Colon (tissue), 2 donors: ENCODE results near the gene SSC4D.
"Not testable (repeated sequence)": the region's sequence is repeated elsewhere in the genome, so short reads cannot be mapped to it uniquely, and the experiment has no call there.

ENCODE experiments used
- FAIRE-seq: peaks from 2 replicates; lab custom pipeline; 2012; peaks lifted over from hg19 to GRCh38; lab: Jason Lieb, UNC
- donor health status: control.
- donor health status: control.

SSC4D gene

DNA sequence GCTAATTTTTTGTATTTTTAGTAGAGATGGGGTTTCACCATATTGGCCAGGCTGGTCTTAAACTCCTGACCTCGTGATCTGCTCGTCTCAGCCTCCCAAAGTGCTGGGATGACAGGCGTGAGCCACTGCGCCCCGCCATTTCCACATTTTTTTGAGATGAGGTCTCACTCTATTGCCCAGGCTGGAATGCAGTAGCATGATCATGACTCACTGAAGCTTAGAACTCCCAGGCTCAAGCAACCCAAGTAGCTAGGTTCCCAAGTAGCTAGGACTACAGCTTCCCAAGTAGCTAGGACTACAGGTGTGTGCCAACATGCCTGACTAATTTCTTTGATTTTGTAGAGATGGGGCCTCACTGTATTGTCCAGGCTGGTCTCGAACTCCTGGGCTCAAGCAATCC lies 11.6 kb upstream of the SSC4D start:
- FAIRE-seq, result not testable (repeated sequence)

DNA sequence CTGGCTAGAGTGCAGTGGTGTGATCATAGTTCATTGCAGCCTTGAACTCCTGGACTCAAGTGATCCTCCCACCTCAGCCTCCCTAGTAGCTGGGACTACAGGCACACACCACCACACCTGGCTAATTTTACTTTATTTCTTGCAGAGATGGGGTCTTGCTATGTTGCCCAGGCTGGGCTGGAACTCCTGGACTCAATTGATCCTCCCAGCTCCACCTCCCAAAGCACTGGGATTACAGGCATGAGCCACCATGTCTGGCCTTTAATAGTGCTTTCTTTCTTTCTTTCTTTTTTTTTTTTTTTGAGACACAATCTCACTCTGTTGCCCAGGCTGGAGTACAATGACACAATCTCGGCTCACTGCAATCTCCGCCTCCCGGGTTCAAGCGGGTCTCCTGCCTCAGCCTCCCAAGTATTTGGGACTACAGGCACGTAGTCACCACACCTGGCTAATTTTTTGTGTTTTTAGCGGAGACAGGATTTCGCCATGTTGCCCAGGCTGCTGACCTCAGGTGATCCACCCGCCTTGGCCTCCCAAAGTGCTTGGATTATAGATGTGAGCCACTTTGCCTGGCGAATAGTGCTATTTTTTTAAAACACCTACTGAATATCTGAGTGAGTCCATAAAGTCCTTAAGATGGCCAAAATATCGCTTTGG lies 8.3 kb upstream of the SSC4D start:
- not testable (repeated sequence) for FAIRE-seq

- no peak for FAIRE-seq
Observed at GRCh38 chr7:76412249-76412648, 2.8 kb upstream of the SSC4D start.

- no peak for FAIRE-seq
Observed at GRCh38 chr7:76411626-76412025, 2.1 kb upstream of the SSC4D start.

DNA sequence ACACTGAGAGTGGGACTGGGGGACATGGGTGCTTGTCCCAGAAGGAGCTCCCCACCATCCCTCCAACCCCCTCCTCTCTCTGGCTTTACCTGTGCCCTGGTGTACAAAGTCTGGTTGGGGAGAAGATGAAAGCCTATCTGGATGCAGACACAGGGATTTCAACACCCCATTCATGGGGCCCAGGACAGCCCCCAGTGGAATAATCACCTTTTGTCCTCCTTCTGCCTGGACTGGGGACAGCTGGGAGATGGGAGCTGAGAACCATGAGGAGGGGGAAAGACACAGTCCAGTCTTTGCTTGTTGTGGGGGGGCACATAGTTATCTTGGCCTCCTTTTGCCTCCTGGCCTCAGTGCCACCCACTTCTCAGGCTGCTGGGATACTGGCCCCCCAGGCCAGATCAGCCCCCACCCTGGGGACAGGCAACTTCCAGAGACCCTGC lies 1.4 kb downstream of the SSC4D start:
- no peak for FAIRE-seq

- FAIRE-seq, result no peak
Observed at GRCh38 chr7:76407718-76408117, 1.8 kb downstream of the SSC4D start.

DNA sequence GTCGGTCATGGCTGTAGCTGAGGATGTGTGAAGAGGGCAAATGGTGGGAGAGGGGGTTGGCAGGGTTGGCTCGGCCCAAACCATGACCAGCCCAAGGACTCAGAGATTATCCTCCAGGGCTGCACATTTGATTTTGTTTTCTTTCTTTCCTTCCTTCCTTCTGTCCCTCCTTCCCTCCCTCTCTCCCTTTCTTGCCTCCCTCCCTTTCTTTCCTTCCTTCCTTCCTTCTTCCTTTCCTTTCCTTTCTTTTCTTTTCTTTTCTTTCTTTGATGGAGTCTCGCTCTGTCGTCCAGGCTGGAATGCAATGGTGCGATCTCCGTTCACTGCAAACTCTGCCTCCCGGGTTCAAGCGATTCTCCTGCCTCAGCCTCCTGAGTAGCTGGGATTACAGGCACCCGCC lies 3.8 kb downstream of the SSC4D start:
- no peak for FAIRE-seq

GRCh38 chr7:76403780-76404494 lies 5.6 kb downstream of the SSC4D start:
- FAIRE-seq, result no peak

- FAIRE-seq, result not testable (repeated sequence)
Observed at GRCh38 chr7:76403097-76403496, 6.4 kb downstream of the SSC4D start.

GRCh38 chr7:76400248-76400647 lies 9.2 kb downstream of the SSC4D start:
- FAIRE-seq, result no peak

DNA sequence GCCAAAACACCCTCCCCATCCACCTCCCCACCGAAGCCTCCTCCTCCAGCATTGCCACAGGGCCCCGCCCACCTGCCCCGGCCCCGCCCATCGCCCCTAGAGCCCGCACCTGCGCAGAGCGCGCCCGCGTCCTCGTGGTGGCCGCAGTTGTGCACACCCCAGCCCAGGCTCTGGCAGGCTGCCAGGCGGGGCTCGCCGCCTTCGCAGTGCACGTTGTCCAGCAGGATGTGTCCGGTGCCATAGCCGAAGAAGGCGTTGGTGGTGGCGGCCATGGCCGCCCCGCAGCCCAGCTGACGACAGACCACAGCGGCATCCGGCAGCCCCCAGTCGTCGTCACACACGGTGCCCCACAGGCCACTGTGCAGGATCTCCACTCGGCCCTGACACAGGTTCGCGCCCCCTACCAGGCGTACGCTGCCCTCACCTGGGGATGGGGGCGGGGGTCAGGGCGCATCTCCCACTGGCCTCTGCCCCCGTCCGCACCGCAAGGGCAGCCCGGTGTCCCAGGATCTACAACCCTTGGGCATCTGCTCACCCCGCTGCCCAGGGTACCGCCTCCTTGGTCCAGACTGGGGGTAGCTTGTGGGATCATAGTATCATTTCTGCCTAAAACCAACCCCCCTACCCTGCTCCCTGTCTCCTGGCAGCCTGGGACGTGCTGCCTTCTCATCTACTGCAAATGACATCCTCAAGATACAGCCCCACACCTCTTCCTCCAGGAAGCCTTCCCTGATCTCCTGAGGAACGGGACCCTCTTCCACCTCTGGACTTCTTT lies 11.9 kb downstream of the SSC4D start:
- no peak for FAIRE-seq

DNA sequence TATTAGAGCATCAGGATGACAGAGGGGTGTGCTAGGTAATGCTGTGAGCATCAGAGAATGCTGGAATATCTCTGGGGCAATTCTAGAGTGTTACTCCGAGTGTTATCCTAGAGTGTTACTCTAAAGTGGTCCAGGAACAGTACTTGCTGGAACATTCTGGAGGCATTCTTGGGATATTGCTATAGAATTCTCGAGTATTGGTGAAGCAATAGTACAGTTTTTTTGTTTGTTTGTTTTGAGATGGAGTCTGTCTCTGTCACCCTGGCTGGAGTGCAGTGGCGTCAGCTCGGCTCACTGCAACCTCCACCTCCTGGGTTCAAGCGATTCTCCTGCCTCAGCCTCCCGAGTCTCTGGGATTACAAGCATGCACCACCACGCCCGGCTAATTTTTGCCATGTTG lies 12.6 kb downstream of the SSC4D start:
- no peak for FAIRE-seq

- no peak for FAIRE-seq
Observed at GRCh38 chr7:76395965-76396726, 13.4 kb downstream of the SSC4D start.

DNA sequence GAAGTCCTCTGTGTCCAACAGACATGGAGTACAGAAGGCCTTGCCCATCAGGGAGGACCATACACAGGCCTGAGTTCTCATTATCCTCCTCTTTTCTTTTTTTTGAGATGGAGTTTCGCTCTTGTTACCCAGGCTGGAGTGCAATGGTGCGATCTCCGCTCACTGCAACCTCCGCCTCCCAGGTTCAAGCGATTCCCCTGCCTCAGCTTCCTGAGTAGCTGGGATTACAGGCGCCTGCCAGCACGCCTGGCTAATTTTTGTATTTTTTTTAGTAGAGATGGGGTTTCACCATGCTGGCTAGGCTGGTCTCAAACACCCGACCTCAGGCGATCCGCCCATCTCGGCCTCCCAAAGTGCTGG lies 13.9 kb downstream of the SSC4D start:
- FAIRE-seq, result not testable (repeated sequence)

DNA sequence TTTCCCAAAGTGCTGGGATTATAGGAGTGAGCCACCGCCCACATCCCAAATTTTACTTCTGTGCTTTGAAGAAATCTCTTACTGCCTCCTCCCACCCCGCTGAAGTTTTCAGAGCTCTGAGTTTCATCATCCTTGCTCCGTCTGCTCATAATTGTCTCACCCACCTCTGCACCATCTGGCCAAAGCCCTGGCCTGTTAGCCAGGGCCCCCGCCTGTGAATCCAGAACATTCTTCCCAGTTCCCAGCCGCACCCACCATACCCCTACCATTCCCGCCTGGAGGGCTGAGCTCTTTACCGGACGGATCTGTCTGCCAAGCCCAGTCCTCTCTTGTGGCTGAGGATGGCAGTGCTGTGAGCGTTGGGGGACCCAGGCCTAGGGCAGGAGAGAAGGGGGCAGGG lies 14.5 kb downstream of the SSC4D start:
- no peak for FAIRE-seq

- no peak for FAIRE-seq
Observed at GRCh38 chr7:76393116-76394031, 16.1 kb downstream of the SSC4D start.

- no peak for FAIRE-seq
Observed at GRCh38 chr7:76392531-76393115, 16.9 kb downstream of the SSC4D start.

DNA sequence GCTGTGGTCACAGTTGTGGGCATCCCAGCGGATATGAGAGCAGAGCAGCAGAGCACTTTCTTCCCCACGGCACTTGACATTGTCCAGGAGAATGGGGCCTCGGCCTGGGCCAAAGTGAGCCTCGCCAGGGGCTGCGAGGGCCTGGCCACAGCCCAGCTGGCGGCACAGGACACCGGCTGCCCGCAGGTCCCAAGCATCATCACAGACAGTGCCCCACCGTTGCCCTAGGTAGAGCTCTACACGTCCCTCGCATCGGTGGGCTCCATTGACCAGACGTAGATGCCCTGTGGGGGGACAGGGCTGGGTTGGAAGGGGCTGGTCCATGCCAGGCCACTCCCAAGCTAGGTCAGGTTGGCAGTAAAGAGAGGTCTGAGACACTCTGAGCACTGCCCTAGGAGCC lies 19.4 kb downstream of the SSC4D start:
- no peak for FAIRE-seq

- FAIRE-seq, result not testable (repeated sequence)
Observed at GRCh38 chr7:76387789-76388188, 21.7 kb downstream of the SSC4D start.

DNA sequence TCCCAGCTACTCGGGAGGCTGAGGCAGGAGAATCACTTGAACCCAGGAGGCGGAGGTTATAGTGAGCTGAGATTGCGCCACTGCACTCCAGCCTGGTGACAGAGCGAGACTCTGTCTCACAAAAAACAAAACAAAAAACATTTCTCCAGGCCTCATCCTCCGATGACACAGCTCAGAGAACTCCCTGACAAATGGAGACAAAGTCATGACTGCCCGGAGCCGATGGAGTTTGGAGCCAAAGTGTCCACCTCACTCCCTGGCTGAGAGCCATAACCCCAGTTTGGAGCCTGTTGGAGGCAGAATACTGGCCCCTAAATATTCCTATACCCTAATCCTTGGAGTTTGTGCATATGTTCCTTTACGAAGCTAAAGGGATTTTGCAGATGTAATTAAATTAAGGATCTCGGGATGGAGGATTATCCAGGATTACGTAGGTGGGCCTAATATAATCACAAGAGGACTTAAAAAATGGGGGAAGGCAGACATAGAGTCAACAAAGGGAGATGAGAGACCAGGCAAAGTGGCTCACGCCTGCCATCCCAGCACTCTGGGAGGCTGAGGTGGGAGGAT lies 22.7 kb downstream of the SSC4D start:
- FAIRE-seq, result no peak
